ENCODE data around the gene FRAT2. TPM values are rescaled to one million over a fixed set of nuclear protein-coding genes. Genes with fewer than 3 reads are reported as not detected.
A peak's percentile ranks its signal among the peaks of the same experiment; 100 is the strongest.

FRAT2 gene
- total and polyA plus RNA-seq, 8 donors = 4.3 to 15.0 (median 9.8) TPM

- Histone ChIP-seq H3K4me1 (peaks cover 3 to 11% (median 7%) of the 10 kb centered on the region in 3 donors), H3K27ac (no peak overlapping the region), H3K36me3 (no peaks in the 10 kb centered on the region), H3K4me3 (no peak overlapping the region), H3K27me3 (no peaks in the 10 kb centered on the region), H3K9me3 (no peaks in the 10 kb centered on the region)
- FAIRE-seq (no peak), DNase-seq (no peak), ATAC-seq (no peak)
- WGBS, 2 donors = 66 to 81% methylated on average over 2 of the region's 2 CpGs
- TF ChIP-seq CTCF (IDR thresholded peaks at IDR 0.05) = no peak
- intact Hi-C loops (cut with DNase I) = no loop called here
These were observed 6.9 kb upstream of the FRAT2 start for GRCh38 chr10:97341416-97341815.

- intact Hi-C loops (cut with DNase I) = loop anchor here in 1 of 3 donors (10.0 kb wide), 1 partner anchor 53 kb away; no protein-coding TSS in a partner anchor
- no peak for TF ChIP-seq CTCF (IDR thresholded peaks at IDR 0.05)
- WGBS, 2 donors = 53 to 62% methylated on average over 5 of the region's 5 CpGs
These were observed 3.5 kb upstream of the FRAT2 start for GRCh38 chr10:97338041-97338440.

DNA sequence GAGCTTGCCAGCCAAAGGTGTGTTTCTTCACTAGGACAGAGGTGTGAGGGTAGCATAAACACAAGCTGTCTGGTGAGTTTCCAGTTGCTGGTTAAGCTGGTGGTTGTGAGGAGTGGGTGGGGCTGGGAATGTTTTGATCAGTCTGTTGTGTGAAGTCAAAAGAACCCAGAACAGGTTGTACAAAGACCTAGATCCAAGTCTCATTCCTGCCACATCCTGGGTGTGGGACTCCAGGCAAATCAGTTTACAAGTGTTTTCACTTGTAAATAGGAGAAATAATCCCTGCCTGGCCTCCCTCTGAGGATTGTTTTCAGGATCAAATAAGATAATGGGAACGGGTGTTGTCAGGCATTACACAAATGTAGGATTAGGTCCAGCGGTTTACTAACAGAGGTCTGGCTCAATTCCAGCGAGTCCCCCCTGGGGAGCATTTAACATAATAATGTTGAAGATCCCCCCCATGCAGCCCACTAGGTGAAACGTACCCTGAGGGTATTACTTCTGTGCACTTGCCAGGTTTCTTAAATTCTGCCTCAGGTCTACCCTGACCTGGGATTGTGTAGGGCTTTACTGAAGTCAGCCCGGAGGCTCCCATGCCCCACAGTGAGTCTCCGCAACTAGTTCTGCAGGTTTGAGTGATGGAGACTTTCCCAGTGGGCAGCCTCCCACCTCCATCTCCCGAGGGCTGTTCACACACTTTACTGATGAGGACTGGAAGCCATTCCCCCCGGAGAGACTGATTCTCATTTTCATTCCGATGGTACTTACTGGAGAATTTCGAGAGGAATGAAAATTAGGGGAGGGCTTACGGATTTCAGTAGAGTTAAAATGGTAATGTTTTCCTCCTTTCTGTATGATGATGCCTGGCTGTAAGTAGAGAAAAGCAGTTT, 2.7 kb upstream of the FRAT2 start:
- DNase-seq (peak in 3 of 6 donors; percentile 41 to 49 (median 44)), FAIRE-seq (no peak), ATAC-seq (peak in 3 of 4 donors; percentile 2 to 23 (median 8))
- Histone ChIP-seq H3K4me3 (no peak overlapping the region), H3K4me1 (peaks cover 3 to 16% (median 13%) of the 10 kb centered on the region in 3 donors), H3K36me3 (no peaks in the 10 kb centered on the region), H3K27me3 (no peaks in the 10 kb centered on the region), H3K27ac (peak overlapping the region in 2 of 4 donors; percentile 46 to 69), H3K9me3 (no peaks in the 10 kb centered on the region)
- no peak for TF ChIP-seq CTCF (IDR thresholded peaks at IDR 0.05)
- 8 to 13% methylated on average over 11 of the region's 11 CpGs for WGBS, 2 donors
- intact Hi-C loops (cut with DNase I) = loop anchor here in 1 of 3 donors (10.0 kb wide), 1 partner anchor 52 kb away; no protein-coding TSS in a partner anchor

More at GRCh38 chr10:97338041-97338440, 3.5 kb upstream of the FRAT2 start:
- DNase-seq = no peak
- ATAC-seq = no peak
- H3K27ac ChIP-seq = no peak overlapping the region
- H3K27me3 ChIP-seq = no peaks in the 10 kb centered on the region
- H3K4me3 ChIP-seq = no peak overlapping the region
- H3K4me1 ChIP-seq = peaks cover 3 to 16% (median 13%) of the 10 kb centered on the region in 3 donors
- H3K9me3 ChIP-seq = no peaks in the 10 kb centered on the region
- FAIRE-seq = no peak
- H3K36me3 ChIP-seq = no peaks in the 10 kb centered on the region

DNA sequence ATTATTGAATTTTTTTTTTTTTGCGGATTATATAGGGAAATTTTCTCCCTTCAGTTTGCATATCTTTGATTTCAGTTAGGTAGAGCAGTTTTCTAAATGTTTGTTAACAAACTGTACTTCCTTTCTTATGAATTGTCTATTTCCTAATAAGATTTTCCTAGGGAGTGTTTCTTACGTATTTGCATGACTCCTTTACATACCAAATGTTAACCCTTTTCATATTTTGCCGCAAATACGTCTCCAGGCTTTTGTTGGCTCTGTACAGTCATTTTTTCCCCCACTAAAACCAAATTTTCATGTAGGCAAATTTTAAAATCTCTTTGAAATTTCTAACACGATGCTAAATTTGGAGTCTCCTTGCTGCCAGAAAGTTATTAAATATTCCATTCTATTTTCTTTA, 1.9 kb upstream of the FRAT2 start:
- peaks cover 8 to 23% (median 14%) of the 10 kb centered on the region in 3 donors for H3K4me1 ChIP-seq
- no peak for FAIRE-seq
- H3K27ac ChIP-seq = peak overlapping the region in 1 of 4 donors; percentile 69
- 26 to 28% methylated on average over 5 of the region's 5 CpGs for WGBS, 2 donors
- ATAC-seq = no peak
- DNase-seq = no peak
- no peaks in the 10 kb centered on the region for H3K27me3 ChIP-seq
- no peak overlapping the region for H3K4me3 ChIP-seq
- intact Hi-C loops (cut with DNase I) = loop anchor here in 1 of 3 donors (10.0 kb wide), 1 partner anchor 52 kb away; no protein-coding TSS in a partner anchor
- no peak for TF ChIP-seq CTCF (IDR thresholded peaks at IDR 0.05)
- H3K36me3 ChIP-seq = no peaks in the 10 kb centered on the region
- no peaks in the 10 kb centered on the region for H3K9me3 ChIP-seq
